Stimulated activated CD4-positive, alpha-beta T cell treated with anti-CD3 and anti-CD28 coated beads, Interleukin-1b, Interleukin-23, amount 100 ng/mL, for 1 hour (primary cell): Measurements from ENCODE around the gene WWOX.

Source experiments
- DNase-seq, 2 donors: peaks; one replicate each; pipeline ENCODE4 v3.0.0-alpha.2; 2020; ENCODE audit warnings: low read depth in 2 of 2

WWOX gene

DNA sequence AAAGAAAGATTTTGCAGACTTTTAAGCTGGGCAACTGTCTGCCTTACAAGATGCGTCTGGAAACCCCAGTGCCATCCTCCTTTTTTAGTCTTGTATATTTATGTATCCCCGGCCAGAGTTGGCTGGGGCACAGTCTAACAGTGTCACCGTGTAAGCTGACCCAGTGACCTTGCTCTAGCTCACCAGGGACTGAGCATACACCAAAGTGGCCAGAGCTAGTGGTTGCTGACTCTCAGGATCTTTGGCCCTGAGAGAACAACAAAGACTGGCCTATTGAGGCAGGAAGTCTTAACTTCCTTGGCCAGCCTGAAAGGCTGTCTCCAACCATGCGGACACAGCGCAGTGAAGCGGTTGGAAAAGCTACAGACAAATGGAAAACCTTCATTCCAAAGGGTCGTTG is 745.2 kb downstream of the WWOX start:
- DNase-seq: no peak

DNA sequence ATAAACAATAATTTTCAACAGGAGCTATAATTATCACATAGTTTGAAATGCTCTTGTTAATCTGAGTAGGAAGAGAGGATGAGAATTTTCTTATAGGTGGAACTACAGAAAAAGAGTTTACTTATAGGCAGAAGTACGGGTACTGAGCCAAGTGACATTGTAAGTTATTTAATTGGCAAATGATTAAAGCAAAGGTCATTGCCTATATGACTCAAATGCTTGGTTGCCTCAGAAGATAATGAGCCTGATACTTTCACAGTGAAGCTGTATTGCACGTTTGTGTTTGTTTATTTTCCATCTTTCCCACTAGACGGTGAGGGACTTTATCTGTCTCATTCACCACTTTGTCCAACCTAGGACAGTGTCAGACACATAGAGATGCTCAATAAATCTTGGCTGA is 751.8 kb downstream of the WWOX start:
- no peak for DNase-seq

DNA sequence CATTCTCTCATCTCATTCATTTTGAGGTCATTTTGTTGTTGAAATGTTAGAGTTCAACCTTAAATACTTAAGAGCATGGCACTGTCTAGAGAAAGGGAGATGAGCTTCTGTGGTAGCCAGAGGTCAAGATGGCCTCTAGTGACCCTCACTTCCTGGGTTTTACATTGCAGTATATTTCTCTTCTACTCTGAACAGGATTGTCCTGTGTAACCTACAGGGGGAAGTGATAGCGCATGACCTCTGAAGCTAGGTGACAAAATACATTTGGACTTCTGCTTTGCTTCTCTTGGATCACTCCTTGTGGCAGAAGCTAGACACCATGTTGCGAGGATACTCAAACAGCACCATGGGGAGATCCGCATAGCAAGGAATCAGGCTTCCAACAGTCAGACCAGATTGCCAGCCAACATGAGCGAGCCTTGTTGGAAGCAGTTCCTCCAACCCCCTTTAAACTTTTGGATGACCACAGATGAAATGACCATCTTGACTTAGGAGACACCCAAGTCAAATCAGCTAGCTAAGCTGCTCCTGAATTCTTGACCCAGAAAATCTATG is 752.7 kb downstream of the WWOX start:
- no peak for DNase-seq

DNA sequence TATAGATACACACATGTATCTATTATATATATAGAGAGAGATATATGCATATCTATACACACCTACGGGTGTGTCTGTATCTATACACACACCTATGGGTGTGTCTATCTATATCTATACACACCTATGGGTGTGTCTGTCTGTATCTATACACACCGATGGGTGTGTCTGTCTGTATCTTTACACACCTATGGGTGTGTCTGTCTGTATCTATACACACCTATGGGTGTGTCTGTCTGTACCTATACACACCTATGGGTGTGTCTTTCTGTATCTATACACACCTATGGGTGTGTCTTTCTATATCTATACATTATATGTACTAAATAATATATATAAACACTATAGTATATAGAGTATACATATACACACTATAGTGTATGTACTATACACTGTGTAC is 762.6 kb downstream of the WWOX start:
- DNase-seq: no peak

DNA sequence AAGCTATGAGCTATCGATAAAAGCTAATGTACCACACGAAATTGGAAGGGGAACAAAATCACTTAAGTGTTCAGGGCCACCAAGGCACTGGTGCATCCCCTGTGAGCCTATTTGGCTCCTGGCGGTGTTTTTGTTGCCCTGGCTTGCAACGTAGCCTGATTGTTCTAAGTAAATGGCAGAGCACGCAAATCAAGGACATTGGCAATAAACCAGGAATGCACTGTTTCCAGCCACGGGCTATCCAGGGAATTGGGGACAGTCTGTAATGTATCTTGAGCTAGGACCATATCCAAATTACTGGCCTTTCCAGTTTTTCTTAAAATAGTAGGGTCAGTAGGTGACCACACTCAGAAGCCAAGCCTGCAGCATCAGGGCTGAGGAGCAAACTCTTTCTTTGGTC is 767.1 kb downstream of the WWOX start:
- DNase-seq: no peak

DNA sequence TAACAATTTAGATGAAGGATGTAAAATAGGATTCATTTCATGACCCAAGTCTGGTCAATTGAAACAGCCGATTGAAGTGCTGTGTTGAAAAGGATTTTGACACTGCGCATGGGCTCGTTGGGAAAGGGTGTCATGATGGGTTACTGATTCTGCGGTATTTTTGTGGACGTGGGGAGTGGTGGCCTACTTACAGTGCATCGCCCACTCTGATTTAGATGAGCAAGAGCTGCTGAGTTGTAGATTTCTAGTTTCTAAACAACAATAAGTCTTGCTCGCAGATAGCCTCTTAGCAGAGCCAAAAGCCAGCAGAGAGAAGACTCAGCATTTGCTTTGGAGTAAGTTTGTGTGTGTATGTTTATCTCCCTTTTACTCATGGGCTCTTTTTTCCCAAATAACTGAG is 770.0 kb downstream of the WWOX start:
- no peak for DNase-seq

DNA sequence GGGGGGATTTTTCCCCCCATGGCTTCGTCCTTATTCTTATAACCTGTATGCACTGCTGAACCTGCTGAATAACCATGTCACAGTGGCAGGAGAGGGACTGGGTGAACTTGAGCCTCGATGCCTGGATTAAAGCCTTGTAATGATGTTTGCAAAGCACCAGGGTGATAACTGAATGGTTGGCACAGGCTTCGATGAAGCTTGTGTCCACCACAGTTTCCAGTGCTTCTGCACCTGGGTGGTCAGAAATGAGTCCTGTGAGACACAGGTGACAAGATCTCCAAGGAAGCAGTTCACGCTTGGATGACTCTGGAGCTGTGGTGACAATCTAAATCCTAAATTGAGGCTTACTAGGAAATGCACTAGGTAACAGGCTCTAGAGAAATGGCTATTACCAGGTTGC is 771.8 kb downstream of the WWOX start:
- no peak for DNase-seq

DNA sequence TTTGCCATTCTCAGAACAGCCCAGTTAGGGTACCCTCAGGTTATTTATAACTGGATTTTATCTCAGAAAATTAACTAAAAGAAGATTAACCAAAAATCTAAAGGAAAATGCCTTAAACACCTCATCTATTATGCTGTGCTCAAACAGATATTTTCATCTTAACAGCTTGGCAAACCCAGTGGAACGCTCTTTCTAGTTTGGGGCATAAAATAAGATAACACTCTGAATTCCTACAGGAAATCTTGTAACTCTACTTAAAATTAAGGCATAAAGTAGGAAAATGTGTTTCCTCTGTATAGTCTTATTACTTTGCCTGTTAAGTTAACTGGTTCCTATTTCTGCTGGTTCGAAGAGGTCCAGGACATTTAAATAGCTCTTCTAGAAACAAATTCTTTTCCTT is 777.2 kb downstream of the WWOX start:
- DNase-seq: no peak

DNA sequence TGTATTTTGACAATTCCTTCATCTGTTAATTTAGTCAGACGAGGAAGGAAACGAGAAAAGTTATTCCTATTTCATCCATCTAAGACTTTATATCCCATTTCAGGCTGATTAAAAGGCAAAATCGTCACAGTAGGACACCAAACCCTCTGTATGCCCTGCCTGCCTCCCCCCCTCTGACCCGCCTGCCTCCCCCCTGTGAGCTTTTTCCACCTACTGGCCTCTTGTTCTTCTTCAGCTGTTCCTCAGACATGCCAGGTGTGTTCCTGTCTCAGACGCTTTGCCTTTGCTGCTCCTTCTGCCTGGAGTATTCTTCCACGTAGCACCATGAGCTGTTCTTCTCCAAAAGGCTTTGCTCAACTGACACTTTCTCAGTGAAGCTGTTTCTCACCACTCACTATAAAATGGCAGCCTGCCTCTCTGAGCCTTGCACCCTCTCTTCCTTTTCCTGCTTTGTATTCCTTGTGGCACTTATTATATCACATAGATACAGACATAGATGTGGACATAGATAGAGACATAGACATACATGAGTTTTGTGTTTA is 777.7 kb downstream of the WWOX start:
- DNase-seq: no peak

DNA sequence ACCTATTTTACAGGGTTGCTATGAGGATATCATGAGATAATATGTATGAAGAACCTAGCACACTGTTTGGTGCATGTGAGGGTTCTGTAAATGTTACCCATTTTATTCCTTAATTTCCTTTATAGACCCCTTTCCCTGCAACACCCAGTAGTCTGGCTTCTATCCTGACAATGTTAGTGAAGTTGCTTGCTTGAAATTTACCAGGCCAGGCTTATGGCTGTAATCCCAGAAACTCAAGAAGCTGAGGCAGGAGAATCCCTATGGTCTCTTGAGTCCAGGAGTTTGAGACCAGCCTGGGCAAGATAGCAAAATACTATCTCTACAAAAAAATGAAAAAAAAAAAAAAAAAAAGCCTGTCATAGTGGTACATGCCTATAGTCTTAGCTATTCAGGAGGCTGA is 779.1 kb downstream of the WWOX start:
- DNase-seq: no peak

DNA sequence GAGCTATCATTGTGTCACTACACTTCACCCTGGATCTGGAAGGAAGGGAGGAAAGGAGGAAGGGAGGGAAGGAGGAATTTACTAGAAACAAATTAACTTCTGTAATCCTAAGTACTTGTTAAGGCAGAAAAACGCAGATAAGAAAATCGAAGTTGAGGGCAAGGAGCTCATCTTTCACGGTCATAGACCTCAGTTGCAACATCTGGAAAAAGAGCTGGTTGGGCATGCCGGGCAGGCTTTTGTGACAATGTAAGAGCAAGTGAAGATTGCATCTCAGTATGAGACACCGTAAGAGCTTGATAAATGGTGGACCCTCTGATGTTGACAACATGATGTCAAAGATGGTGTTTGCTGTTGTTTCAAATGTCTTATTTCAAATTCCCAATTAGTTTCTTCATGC is 779.6 kb downstream of the WWOX start:
- no peak for DNase-seq

DNA sequence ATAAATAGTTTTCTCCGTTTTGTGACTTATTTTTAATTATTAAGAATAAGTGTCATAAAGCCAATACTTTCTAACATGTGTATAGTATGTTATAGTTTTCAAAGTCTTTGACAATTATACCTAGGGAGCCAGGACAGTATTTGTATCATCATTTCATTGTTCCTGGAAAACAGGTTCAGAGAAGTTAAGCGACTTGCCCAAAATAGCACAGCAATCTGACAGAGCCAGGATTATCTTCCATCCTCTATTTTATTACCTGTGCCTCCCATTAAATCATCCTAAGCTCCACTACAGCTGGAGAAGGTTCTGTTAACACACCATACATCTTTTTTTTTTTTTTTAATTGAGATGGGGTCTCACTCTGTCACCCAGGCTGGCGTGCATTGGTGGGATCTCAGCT is 782.7 kb downstream of the WWOX start:
- no peak for DNase-seq

DNA sequence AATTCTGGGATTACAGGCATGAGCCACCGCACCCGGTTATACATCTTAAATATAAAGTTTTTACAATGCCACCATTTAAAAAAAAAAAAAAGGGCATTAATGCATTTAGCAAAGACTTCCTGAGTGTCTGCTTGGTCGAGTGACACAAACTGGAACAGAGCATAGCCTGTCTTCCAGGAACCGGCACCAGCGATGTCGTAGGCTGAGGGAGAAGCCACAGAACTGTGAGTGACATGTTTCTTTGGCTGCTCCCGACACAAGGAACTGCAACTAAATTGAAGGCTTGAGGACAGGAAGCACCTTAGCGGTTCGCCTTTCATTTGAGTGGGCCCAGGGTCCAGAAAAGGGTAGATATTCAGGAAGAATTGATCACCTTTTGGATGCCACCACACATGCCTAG is 783.3 kb downstream of the WWOX start:
- no peak for DNase-seq

DNA sequence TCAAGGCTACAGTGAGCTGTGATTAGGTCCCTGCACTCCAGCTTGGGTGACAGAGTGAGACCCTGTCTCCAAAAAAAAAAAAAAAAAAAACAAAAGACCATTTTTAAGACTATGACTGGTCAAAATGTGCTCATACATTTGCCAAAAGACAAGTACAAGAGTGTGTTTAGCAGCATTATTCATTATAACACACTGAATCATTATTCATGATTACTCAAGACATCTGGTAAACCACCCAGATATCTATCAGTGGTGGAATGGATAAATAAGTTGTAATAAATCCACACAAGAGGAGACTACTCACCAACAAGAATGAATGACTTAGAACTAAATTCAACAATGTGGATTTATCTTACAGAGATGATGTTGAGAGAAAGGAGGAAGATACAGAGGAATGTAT is 784.8 kb downstream of the WWOX start:
- no peak for DNase-seq

DNA sequence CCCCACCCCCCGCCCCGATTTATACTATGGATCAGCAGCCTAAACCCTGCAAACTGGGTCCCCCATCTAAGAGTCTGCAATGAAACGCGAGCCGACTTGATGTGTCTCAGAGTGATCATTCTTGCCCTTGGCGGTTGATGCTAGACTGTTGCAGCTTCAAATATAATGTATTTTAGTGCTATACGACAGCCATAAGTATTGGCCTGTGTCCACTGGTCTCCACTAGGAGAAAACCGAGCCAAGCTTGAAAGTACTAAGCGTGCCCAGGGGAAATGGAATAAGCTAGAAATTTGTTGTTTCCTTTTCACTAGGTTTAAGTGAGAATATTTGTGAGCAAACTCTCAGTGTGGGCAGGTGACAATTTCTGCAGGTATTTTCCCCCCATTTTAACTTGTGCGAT is 789.9 kb downstream of the WWOX start:
- DNase-seq: no peak

DNA sequence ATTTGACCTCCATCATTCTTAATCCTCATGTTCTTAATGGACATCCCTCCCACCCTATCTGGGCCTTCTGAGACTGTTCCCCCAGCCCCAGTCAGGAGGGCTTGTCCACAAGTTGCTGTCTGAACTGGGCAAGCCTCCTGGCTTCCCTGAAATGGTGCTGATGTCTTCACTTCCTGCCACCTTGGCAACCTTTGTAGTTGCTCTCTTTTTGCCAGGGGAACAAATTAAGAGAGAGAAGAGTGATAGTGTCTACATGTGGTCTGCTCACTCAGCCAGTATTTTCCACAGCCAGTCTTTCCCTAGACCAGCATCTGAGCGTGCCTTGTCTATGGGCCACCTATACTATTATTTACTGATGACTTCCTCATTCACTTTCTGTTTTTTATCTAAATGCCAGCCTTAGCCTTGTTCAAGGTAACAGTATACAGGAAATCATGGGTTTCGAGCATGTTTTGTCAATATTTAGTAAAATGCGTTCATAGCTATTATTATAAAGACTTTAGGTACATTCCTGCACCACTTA is 791.0 kb downstream of the WWOX start:
- DNase-seq: no peak

DNA sequence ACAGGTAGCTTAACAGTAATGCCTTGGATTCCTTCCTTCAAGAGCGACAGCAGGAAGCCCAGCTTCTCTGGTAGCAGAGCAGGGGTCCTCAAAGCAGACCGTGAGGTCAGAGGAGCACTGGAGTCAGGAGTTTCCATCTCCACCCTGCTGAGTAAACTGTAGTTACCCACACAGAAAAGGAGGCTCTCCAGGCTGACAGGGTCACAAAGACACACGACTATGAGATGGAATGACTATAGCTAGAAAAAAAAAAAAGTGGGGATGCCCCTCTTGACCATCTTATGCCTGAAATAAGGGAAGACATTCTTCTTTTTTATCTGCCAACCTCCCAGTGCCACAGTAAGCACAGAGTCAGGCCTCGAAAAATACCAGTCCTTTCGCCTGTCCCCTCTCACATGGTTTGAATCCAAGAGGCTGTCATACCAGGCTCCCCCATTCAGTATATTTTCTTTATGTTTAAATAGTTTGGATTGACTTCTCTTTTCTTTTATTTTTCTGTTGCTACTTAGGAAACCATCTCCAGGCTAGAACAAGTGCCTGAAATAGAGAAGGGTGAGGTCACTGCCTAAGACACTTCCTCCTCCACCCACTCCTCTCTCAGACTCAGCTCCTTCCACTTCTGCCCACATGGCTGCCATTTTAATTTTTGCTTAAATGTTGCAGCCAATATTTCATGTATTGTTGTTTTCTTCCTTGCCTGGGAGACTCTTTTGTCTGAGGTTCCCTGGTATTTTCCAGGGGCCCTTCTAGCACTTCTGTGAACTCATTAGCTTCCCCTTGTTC is 793.7 kb downstream of the WWOX start:
- no peak for DNase-seq

DNA sequence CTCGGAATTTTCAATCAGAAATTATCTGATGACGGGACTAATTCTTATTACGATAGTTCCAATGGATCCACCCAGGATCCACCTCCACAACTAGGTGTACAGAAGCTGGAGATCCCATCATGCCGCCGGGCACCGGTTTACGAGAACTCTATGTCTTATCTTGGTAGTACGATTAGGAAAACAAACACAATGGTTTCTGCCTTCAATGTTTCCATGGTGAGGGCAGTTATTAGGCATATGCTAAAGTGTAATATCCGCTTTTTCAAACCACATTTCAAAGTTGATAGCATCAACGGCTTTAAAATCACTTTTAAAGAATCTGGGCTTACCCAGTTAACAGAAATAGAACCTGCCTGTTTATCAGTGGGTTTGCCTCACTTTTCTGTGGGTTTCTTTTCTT is 795.4 kb downstream of the WWOX start:
- no peak for DNase-seq

DNA sequence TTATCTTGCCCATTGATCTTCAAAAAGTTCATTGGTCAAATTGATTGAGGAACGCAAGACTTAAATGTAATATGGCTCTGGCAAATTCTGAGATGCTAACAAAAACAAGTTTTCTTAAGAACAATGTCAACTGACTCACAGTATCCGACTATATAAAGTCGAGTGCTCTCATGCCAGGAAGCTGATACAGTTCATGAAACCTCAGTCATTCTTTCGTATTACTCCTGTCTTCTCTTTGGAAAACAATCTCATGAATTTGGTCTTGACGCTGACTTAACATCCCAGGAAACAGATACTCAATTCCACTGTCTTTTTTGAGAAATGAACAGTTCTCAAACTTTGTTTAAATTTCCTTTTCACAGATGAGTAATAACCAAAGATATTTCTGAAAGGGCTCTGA is 796.2 kb downstream of the WWOX start:
- no peak for DNase-seq

DNA sequence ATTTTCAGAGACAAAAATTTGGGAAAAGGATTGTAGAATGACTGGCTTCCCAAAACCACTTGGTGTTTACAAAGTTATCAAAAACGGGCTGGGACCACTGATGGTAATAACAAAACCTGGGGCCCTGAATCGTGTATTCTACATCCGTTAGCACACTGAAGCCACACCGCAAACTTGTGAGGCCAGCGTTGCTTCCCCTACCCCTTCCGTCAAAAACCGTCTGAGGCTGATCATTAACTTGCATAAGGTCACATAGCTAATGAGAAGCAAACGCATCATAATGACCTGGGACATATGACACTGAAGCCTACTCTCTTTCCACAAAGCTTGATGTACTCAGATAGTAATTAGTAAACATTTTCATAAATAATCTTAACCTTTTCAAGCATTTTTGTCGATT is 796.8 kb downstream of the WWOX start:
- DNase-seq: no peak

DNA sequence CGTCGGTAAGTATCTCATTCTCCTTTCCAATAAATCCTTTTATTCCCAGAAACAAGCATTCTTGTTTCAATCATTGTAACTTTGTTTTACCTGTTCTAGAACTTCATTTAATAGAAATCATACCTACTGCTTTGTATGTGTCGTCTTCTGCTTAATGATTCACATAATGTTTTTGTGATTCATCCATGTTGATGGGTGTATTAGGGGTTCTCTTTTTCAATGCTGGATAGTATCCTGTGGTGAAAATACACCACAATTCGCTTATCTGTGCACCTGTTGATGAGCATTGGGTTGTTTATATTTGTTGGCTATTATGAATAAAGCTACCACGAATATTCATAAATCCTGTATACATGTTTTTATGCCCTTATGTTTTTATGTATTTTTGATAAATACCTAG is 797.8 kb downstream of the WWOX start:
- DNase-seq: no peak

DNA sequence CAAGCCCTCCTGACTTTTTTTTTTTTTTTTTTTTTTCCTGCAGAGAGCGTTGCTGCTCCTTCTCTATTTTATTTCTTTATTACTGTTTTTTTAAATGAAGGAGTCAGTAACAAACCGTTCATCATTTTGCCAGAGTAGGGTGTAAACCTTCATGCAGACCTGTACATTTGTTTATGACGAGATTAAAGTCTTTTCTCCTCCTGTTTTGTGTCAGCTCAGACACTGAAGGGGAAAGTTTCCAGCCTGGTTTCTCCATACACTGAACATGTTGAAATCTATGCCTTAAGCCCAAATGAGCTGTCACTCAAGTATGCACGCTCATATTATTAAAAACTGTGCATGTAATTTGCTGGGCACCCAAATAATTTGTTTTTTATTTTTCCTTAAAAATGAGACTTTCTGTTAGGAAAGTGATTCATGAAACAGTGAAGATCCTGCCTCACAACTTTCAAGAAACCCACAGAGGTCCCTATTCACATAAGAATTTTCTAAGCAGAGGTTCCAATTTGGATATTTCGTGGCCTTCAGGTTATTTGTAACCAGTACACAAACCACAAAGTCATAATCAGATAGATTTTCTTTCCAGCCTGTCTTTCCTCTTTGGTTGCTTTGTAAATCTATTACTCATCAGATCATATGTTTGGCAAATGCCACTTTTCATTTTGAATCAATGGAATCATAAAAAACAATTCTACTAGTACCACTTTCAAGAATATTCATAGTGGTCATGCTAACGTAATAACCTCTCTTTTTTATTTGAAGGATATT is 800.8 kb downstream of the WWOX start:
- DNase-seq: no peak

DNA sequence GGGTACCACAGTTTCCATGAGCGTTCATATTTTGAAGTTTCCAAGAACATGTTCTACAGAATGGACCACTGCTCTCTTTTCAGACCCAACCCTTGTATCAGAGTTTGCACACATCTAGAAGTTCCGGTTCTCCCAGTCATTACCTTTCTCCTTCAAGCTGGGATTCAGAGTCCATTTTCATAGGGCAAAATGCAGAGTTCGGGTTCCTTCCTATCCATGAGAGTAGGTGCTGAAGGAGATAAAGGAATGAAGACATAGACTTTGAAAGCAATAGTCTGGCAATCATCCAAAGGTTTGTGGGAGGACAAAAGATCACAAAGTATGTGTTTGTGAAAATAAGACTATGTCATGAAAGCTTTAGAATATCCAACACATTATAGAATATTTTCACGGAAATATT is 801.5 kb downstream of the WWOX start:
- no peak for DNase-seq
